Endothelial cell of umbilical vein (primary cell): ENCODE measurements around the gene ABLIM2. TPM values are rescaled to one million over a fixed set of nuclear protein-coding genes. Genes with fewer than 3 reads are reported as not detected.

Experiments
- BruUV-seq: library from RNA; stranded (reverse); fragments of 400-500 nt; replicated peaks from 2 replicates; lab custom pipeline; 2021; lab: Mats Ljungman, UMichigan
- CTCF ChIA-PET: fragments of 300-600, 350-600 bp; sonication (Branson Sonifier 250); formaldehyde crosslinking; loops from one replicate; lab custom pipeline; 2021; ENCODE audit warnings: antibody characterized with exemption, inconsistent platforms; lab: Charles Lee
- POLR2A ChIA-PET: fragments of 300-600, 350-600 bp; sonication (Branson Sonifier 250); formaldehyde crosslinking; loops from one replicate; lab custom pipeline; 2021; ENCODE audit warnings: antibody characterized with exemption, inconsistent platforms; lab: Charles Lee
- DNase-seq: peaks from one replicate; pipeline ENCODE4 v3.0.0-alpha.2; 2011; ENCODE audit warnings: low read depth, low spot score
- FAIRE-seq: peaks from 2 replicates; lab custom pipeline; 2011; peaks lifted over from hg19 to GRCh38; lab: Jason Lieb, UNC
- H2AFZ ChIP-seq: 2 replicates; pipeline ENCODE4 v1.6.0; 2012; ENCODE audit warnings: low read depth, low read length, control low read depth, inconsistent platforms
- H3K27ac ChIP-seq: 2 replicates; pipeline ENCODE4 v1.5.1; 2011; ENCODE audit warnings: low read depth, mild to moderate bottlenecking, control low read depth, low read length, moderate library complexity; ENCODE audit not compliant: insufficient read depth
- H3K27me3 ChIP-seq, 2 experiments: 2 replicates each; pipeline versions ENCODE4 v1.6.0 to v1.6.1; 2011; ENCODE audit warnings: low read length in 2 of 2, mixed read lengths in 1 of 2; ENCODE audit not compliant: control insufficient read depth in 2 of 2, insufficient read depth in 2 of 2
- H3K36me3 ChIP-seq, 2 experiments: 2 replicates in 1 of 2; 3 replicates in 1 of 2; pipeline ENCODE4 v1.5.1; 2011; ENCODE audit warnings: low read length in 2 of 2, mild to moderate bottlenecking in 1 of 2, moderate library complexity in 1 of 2; ENCODE audit not compliant: control insufficient read depth in 2 of 2, insufficient read depth in 2 of 2; ENCODE audit errors: extremely low read depth in 1 of 2
- H3K4me1 ChIP-seq: 3 replicates; pipeline ENCODE4 v1.5.1; 2011; ENCODE audit warnings: mild to moderate bottlenecking, low read length; ENCODE audit not compliant: control insufficient read depth, insufficient read depth; ENCODE audit errors: extremely low read depth
- H3K4me2 ChIP-seq: 2 replicates; pipeline ENCODE4 v1.6.1; 2011; ENCODE audit warnings: low read length, control low read depth, mixed read lengths; ENCODE audit not compliant: insufficient read depth
- H3K4me3 ChIP-seq, 3 experiments: fragments of 200-600 bp in 1 of 3; sonication (generic), shearing (Covaris generic) in 1 of 3; replicated peaks in 1 of 3; 2 replicates each; pipeline ENCODE4 v1.5.1; 2011 to 2016; ENCODE audit warnings: control low read depth in 3 of 3, low read length in 3 of 3, mild to moderate bottlenecking in 2 of 3, inconsistent platforms in 1 of 3, low read depth in 1 of 3, moderate library complexity in 1 of 3; ENCODE audit not compliant: insufficient read depth in 1 of 3
- H3K79me2 ChIP-seq: 2 replicates; pipeline ENCODE4 v1.6.0; 2012; ENCODE audit warnings: low read length, inconsistent platforms; ENCODE audit not compliant: control insufficient read depth, insufficient read depth
- H3K9ac ChIP-seq: replicated peaks from 2 replicates; pipeline ENCODE3; 2011; ENCODE audit warnings: low read length, control low read depth; ENCODE audit not compliant: insufficient read depth; ENCODE audit errors: extremely low read depth
- H3K9me1 ChIP-seq: replicated peaks from 3 replicates; pipeline ENCODE4 v1.6.0; 2011; ENCODE audit warnings: mild to moderate bottlenecking, low read length; ENCODE audit not compliant: control insufficient read depth, insufficient read depth; ENCODE audit errors: extremely low read depth
- H3K9me3 ChIP-seq: replicated peaks from 2 replicates; pipeline ENCODE4 v1.5.1; 2012; ENCODE audit warnings: low read length, inconsistent platforms; ENCODE audit not compliant: control insufficient read depth, insufficient read depth
- H4K20me1 ChIP-seq: replicated peaks from 2 replicates; pipeline ENCODE3; 2011; ENCODE audit warnings: mild to moderate bottlenecking, low read length; ENCODE audit not compliant: control insufficient read depth, insufficient read depth; ENCODE audit errors: extremely low read depth
- EZH2 ChIP-seq: IDR thresholded peaks from 2 replicates; pipeline ENCODE4 v1.6.1; 2012; ENCODE audit warnings: borderline replicate concordance, low read depth, mild to moderate bottlenecking, moderate library complexity, low read length, inconsistent platforms; ENCODE audit not compliant: severe bottlenecking
- FOS ChIP-seq: IDR thresholded peaks from 2 replicates; pipeline ENCODE4 v1.6.1; 2011; ENCODE audit warnings: mild to moderate bottlenecking, low read length, moderate library complexity, borderline replicate concordance; ENCODE audit not compliant: insufficient read depth
- GATA2 ChIP-seq: IDR thresholded peaks from 2 replicates; pipeline ENCODE4 v1.7.0; 2011; ENCODE audit warnings: low read depth, mild to moderate bottlenecking, moderate library complexity, mixed read lengths, low read length; ENCODE audit not compliant: insufficient read length, insufficient read depth
- JUN ChIP-seq: IDR thresholded peaks from 2 replicates; pipeline ENCODE4 v1.6.1; 2011; ENCODE audit warnings: borderline replicate concordance, low read depth; ENCODE audit not compliant: insufficient read length, insufficient read depth
- MYC ChIP-seq: IDR thresholded peaks from one replicate; pipeline ENCODE4 v1.6.1; 2011; ENCODE audit warnings: mild to moderate bottlenecking, low read depth, low read length
- POLR2A ChIP-seq: IDR thresholded peaks from 2 replicates; pipeline ENCODE4 v1.6.1; 2012; ENCODE audit warnings: low read depth, mild to moderate bottlenecking, control low read depth, low read length
- POLR2AphosphoS5 ChIP-seq: IDR thresholded peaks from 2 replicates; pipeline ENCODE4 v1.6.1; 2012; ENCODE audit warnings: low read depth, mild to moderate bottlenecking, control low read depth, low read length, moderate library complexity; ENCODE audit not compliant: insufficient read depth
- dilution Hi-C: fragments of 300-500 bp; cut with MboI; formaldehyde crosslinking; loops from one replicate; pipeline ENCODE4 v1.15.0; 2019; ENCODE audit warnings: low sequenced_read_pairs; ENCODE audit not compliant: extremely low pct_ligation_motif_present
- intact Hi-C: fragments of 100-400 bp; cut with micrococcal nuclease; formaldehyde crosslinking; loops from one replicate; pipeline ENCODE4 v1.10.0; 2022
- polyA plus RNA-seq, 4 experiments: library from polyadenylated mRNA; depleted of rRNA in 3 of 4; stranded (reverse) in 3 of 4; unstranded in 1 of 4; fragments of >200 nt; gene quantifications; 2 replicates each; pipeline versions ENCODE4 v1.2.1 to v1.2.3, GENCODE V29; 2011 to 2012; ENCODE audit warnings: missing spikeins in 1 of 4
- total RNA-seq: library from RNA; stranded (reverse); gene quantifications from 2 replicates; pipeline ENCODE4 v1.2.3, GENCODE V29; 2021
- TF ChIP-seq, protein P1 (sequence below): IDR thresholded peaks from 2 replicates; pipeline ENCODE4 v1.6.1; 2011; ENCODE audit not compliant: insufficient read depth, insufficient read length
- TF ChIP-seq, protein P2 (sequence below), 2 donors: IDR thresholded peaks; 1 replicate in 1 of 2; 2 replicates in 1 of 2; pipeline ENCODE4 v1.5.1; 2011; ENCODE audit warnings: low read length in 2 of 2, mild to moderate bottlenecking in 2 of 2, moderate library complexity in 2 of 2, control low read depth in 1 of 2, inconsistent platforms in 1 of 2, low read depth in 1 of 2; ENCODE audit not compliant: insufficient read depth in 1 of 2; ENCODE audit errors: extremely low read depth in 1 of 2

Gene ABLIM2
- total and polyA plus RNA-seq, 2 donors (not counting 3 experiments of a cell fraction or from before 2014, with no cell fraction given), result 0.28 to 0.66 TPM

DNA sequence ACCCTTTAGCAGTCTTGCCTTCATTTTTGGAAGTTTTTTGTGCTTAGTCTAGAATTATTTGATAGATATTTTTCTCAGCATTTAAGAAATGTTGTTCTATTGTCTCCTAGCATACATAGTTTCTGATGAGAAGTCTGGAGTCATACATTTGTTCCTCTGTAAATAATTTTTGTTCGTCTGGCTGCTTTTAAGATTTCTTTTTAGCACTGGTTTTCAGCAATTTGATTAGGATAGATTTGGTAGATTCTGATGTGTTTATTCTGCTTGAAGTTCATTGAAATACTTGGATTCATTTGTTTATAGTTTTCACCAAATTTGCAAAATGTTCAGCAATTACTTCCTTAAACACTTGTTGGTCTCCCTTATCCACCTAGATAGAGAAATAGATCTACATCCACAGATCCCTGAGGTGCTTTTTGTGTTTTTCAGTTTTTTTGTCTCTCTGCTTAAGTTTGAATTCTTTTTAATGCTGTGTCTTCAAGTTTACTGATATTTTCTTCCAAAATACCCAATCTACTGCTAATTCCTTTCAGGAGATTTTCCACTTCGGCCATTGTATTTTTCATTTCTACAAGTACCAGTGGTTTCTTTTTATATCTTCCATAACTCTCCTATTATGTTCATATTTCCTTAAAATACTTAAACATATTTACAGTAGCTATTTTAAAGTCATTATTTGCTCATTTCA lies 64.9 kb downstream of the ABLIM2 start:
- BruUV-seq, result no TSS peak
- Histone ChIP-seq H3K9ac (no peak overlapping the region), H3K4me3 (no peak overlapping the region), H3K9me3 (peaks cover 3% of the 10 kb centered on the region), H4K20me1 (no peaks in the 10 kb centered on the region), H3K9me1 (no peaks in the 10 kb centered on the region), H3K4me1 (peaks cover 6% of the 10 kb centered on the region), H3K27me3 (no peaks in the 10 kb centered on the region), H3K36me3 (no peaks in the 10 kb centered on the region), H3K27ac (no peak overlapping the region), H2AFZ (no peak overlapping the region), H3K4me2 (no peak overlapping the region), H3K79me2 (no peaks in the 10 kb centered on the region)
- POLR2A ChIA-PET, result no interaction called here
- no peak for TF ChIP-seq JUN
- TF ChIP-seq, protein P1, sequence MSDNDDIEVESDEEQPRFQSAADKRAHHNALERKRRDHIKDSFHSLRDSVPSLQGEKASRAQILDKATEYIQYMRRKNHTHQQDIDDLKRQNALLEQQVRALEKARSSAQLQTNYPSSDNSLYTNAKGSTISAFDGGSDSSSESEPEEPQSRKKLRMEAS, result no peak
- TF ChIP-seq, protein P2, sequence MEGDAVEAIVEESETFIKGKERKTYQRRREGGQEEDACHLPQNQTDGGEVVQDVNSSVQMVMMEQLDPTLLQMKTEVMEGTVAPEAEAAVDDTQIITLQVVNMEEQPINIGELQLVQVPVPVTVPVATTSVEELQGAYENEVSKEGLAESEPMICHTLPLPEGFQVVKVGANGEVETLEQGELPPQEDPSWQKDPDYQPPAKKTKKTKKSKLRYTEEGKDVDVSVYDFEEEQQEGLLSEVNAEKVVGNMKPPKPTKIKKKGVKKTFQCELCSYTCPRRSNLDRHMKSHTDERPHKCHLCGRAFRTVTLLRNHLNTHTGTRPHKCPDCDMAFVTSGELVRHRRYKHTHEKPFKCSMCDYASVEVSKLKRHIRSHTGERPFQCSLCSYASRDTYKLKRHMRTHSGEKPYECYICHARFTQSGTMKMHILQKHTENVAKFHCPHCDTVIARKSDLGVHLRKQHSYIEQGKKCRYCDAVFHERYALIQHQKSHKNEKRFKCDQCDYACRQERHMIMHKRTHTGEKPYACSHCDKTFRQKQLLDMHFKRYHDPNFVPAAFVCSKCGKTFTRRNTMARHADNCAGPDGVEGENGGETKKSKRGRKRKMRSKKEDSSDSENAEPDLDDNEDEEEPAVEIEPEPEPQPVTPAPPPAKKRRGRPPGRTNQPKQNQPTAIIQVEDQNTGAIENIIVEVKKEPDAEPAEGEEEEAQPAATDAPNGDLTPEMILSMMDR (IDR thresholded peaks at IDR 0.05; ENCODE audit: extremely low read depth in 1 of 2, insufficient read depth in 1 of 2, low read depth in 1 of 2, low read length in 2 of 2), result no peak
- TF ChIP-seq MYC, result no peak
- no peak for TF ChIP-seq GATA2
- no peak for TF ChIP-seq POLR2AphosphoS5
- TF ChIP-seq FOS, result no peak
- TF ChIP-seq POLR2A, result no peak
- TF ChIP-seq EZH2, result no peak
- intact Hi-C loops (loop anchor here (10.0 kb wide), 1 partner anchor 59 kb away; no protein-coding TSS in a partner anchor), dilution Hi-C loops (no loop called here)
- FAIRE-seq (no peak), DNase-seq (no peak)
- CTCF ChIA-PET, result no interaction called here
